Measurements from ENCODE around the gene LBH.

LBH gene

GRCh38 chr2:30303095-30303494 is 71.8 kb downstream of the LBH start:
- no peak for DNase-seq (ENCODE audit: low read depth, low spot score)

- DNase-seq (ENCODE audit: low read depth, low spot score), result no peak
Measured at GRCh38 chr2:30305235-30305634, 73.9 kb downstream of the LBH start.

GRCh38 chr2:30306522-30306921 is 75.2 kb downstream of the LBH start:
- no peak for DNase-seq (ENCODE audit: low read depth, low spot score)

GRCh38 chr2:30308280-30308679 is 76.9 kb downstream of the LBH start:
- DNase-seq (ENCODE audit: low read depth, low spot score), result no peak
